Transverse colon (tissue), 3 donors: ENCODE data around the gene PRMT3.

Experiments
- EP300 ChIP-seq: sonication (generic); formaldehyde crosslinking; IDR thresholded peaks from one replicate; pipeline ENCODE4 v1.6.1; 2017; ENCODE audit warnings: antibody characterized with exemption, low read depth
- POLR2A ChIP-seq: fragments of 450-650 bp; IDR thresholded peaks from one replicate; pipeline ENCODE4 v1.6.1; 2016; ENCODE audit warnings: antibody characterized with exemption, mild to moderate bottlenecking, moderate library complexity
- TF ChIP-seq, protein P1 (sequence below), 5 experiments: fragments of 200-600 bp in 3 of 5; fragments of 450-650 bp in 2 of 5; sonication (generic) in 3 of 5; IDR thresholded peaks; 1 replicate in 2 of 5; 2 replicates in 3 of 5; pipeline ENCODE4 v1.5.1; 2016 to 2017; ENCODE audit warnings: antibody characterized with exemption in 5 of 5, inconsistent platforms in 3 of 5, mild to moderate bottlenecking in 2 of 5, moderate library complexity in 1 of 5

DNA sequence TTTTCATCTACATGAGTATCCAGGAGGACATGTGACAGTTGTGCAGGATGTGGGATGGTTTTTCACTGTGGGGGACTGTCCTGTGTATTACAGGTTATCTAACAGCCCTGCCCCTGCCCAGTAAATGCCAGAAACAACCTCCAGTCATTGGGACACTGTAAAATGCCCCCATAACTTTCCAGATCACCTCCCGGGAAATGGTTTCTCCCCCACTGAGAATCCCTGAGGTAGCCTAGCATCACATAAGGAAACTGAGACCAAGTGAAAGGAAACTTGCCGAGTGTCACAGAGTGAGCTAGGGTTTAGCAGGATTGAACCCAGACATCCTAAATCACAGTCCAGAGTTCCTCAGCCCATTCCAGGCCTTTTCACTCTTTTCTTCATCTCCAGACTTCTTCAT is 163.6 kb downstream of the PRMT3 start:
- TF ChIP-seq EP300 (no peak), POLR2A (no peak)
- TF ChIP-seq, protein P1, sequence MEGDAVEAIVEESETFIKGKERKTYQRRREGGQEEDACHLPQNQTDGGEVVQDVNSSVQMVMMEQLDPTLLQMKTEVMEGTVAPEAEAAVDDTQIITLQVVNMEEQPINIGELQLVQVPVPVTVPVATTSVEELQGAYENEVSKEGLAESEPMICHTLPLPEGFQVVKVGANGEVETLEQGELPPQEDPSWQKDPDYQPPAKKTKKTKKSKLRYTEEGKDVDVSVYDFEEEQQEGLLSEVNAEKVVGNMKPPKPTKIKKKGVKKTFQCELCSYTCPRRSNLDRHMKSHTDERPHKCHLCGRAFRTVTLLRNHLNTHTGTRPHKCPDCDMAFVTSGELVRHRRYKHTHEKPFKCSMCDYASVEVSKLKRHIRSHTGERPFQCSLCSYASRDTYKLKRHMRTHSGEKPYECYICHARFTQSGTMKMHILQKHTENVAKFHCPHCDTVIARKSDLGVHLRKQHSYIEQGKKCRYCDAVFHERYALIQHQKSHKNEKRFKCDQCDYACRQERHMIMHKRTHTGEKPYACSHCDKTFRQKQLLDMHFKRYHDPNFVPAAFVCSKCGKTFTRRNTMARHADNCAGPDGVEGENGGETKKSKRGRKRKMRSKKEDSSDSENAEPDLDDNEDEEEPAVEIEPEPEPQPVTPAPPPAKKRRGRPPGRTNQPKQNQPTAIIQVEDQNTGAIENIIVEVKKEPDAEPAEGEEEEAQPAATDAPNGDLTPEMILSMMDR (IDR thresholded peaks at IDR 0.05), result no peak
